NT2/D1 (cell line): ENCODE data around the gene TUBGCP2.

ENCODE experiments used
- DNase-seq: peaks from one replicate; pipeline ENCODE4 v3.0.0-alpha.2; 2011; ENCODE audit warnings: low read depth, low spot score
- H3K27me3 ChIP-seq: 2 replicates; pipeline ENCODE4 v1.6.0; 2011; ENCODE audit warnings: mild to moderate bottlenecking; ENCODE audit not compliant: insufficient read length, insufficient read depth
- H3K36me3 ChIP-seq: 2 replicates; pipeline ENCODE4 v1.6.1; 2011; ENCODE audit warnings: mild to moderate bottlenecking, low read length, mixed read lengths; ENCODE audit not compliant: insufficient read depth, insufficient read length
- H3K4me1 ChIP-seq: 2 replicates; pipeline ENCODE4 v1.5.1; 2011; ENCODE audit not compliant: insufficient read depth, insufficient read length
- H3K4me3 ChIP-seq: 2 replicates; pipeline ENCODE4 v1.5.1; 2011; ENCODE audit warnings: low read depth; ENCODE audit not compliant: insufficient read length
- H3K9ac ChIP-seq: 2 replicates; pipeline ENCODE4 v1.6.0; 2011; ENCODE audit warnings: low read depth; ENCODE audit not compliant: insufficient read length
- H3K9me3 ChIP-seq: 2 replicates; pipeline ENCODE4 v1.5.1; 2011; ENCODE audit warnings: mild to moderate bottlenecking, low read length; ENCODE audit not compliant: insufficient read depth
- SUZ12 ChIP-seq: IDR thresholded peaks from 2 replicates; pipeline ENCODE4 v1.6.1; 2011; ENCODE audit not compliant: insufficient read length, insufficient read depth; ENCODE audit errors: extremely low read depth
- YY1 ChIP-seq: IDR thresholded peaks from 2 replicates; pipeline ENCODE4 v1.6.1; 2011; ENCODE audit not compliant: insufficient read length, insufficient read depth
- ZNF274 ChIP-seq: IDR thresholded peaks from 2 replicates; pipeline ENCODE4 v1.6.1; 2011; ENCODE audit warnings: mild to moderate bottlenecking, low read depth, low read length

TUBGCP2 gene

DNA sequence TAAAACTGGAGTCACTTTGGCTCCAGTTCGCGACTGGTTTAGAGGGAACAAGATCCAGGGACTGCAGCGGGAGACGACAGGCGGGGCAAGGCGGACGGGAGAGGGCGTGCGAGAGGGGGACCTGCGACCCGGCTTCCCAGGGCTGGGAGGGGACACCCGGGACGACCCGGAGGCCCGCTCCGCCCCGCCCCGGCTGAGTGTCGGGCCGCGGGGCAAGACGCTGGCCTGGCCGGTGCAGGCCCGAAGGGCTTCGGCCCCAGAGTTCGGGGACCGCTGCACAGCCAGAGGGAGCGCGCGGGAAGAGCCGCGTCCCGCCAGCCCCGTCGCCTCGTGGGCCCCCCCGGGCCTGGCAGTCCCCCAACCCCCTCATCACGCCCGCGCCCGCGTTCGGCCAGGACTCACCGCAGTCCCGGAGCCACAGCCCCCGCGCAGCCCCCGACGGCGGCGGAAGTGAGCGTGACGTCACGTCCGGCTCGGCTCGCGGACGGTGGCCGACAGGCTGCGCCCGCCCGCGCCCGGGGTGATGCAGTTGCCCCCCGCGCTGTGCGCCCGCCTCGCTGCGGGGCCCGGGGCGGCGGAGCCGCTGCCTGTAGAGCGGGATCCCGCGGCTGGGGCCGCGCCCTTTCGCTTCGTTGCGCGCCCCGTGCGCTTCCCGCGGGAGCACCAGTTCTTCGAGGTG, at the start of gene TUBGCP2, which contains the start of gene ZNF511:
Gene TUBGCP2, minus strand, starts transcription at position 452 of the 679 bp plus-strand sequence. CDS start 5,931 bp downstream, outside the sequence.
Gene ZNF511, plus strand, starts transcription at position 494 of the 679 bp plus-strand sequence. Its CDS starts 30 bp downstream, at position 524.
- peak within 1 kb of the TSS; percentile 93 for H3K9ac ChIP-seq
- peak within 1 kb of the TSS; percentile 79 for H3K4me3 ChIP-seq
- peak; percentile 46 for DNase-seq
- no peaks in the 10 kb centered on the region for H3K9me3 ChIP-seq
- H3K27me3 ChIP-seq = no peaks in the 10 kb centered on the region
- no peak for TF ChIP-seq SUZ12
- TF ChIP-seq ZNF274 = no peak
- TF ChIP-seq YY1 = no peak
- peaks cover 50% of the 10 kb centered on the region for H3K36me3 ChIP-seq
- H3K4me1 ChIP-seq = peaks cover 10% of the 10 kb centered on the region

DNA sequence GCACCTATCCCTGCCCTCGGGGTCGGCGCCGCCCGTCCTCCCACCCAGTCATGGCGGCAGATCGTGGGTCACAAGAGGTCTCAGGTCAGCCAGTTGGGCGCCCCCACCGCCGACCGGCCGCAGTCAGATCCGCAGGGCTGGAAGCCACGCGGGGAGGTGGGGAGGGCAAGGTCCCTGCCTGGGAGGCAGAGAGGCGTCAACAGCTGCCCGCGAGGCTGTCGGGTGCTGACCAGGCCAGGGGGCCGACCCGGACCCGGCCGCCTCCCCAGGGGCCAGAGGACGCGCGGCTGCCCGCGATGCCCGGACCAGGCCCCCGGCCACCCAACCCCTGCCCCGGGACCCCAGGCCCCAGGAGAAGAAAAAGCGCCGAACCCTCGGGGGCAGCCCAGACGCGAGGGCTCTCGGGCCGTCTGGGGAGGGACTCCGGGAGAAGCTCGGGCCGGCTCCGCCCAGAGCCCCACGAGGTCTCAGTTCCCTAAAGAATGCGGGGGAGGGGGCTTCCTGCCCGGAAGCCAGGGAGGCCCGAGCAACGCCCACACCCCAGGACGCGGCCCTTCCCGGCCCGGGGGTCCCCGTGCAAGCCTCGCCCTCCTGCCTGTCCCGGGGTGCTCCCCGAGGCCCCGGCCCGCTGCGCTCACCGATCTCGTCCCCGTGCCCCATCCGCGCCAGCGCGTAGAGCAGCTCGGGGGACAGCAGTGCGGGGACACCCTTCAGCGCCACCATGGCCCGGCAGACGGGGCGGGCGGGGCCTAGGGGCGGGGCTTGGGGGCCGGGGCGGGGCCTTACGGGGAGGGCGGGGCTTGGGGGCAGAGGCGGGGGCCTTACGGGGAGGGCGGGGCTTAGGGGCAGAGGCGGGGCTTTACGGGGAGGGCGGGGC, 48.9 kb upstream of the TUBGCP2 start, which contains the start of gene FUOM:
Gene FUOM, minus strand, starts transcription at position 735 of the 877 bp plus-strand sequence. Its CDS starts 12 bp downstream, at position 723.
- H3K36me3 ChIP-seq = peaks cover 44% of the 10 kb centered on the region
- peak within 1 kb of the TSS; percentile 88 for H3K9ac ChIP-seq
- TF ChIP-seq SUZ12 (no peak), YY1 (no peak), ZNF274 (no peak)
- H3K27me3 ChIP-seq = no peaks in the 10 kb centered on the region
- no peaks in the 10 kb centered on the region for H3K9me3 ChIP-seq
- DNase-seq = peak; percentile 67
- H3K4me1 ChIP-seq = peaks cover 4% of the 10 kb centered on the region
- H3K4me3 ChIP-seq = peak within 1 kb of the TSS; percentile 74

DNA sequence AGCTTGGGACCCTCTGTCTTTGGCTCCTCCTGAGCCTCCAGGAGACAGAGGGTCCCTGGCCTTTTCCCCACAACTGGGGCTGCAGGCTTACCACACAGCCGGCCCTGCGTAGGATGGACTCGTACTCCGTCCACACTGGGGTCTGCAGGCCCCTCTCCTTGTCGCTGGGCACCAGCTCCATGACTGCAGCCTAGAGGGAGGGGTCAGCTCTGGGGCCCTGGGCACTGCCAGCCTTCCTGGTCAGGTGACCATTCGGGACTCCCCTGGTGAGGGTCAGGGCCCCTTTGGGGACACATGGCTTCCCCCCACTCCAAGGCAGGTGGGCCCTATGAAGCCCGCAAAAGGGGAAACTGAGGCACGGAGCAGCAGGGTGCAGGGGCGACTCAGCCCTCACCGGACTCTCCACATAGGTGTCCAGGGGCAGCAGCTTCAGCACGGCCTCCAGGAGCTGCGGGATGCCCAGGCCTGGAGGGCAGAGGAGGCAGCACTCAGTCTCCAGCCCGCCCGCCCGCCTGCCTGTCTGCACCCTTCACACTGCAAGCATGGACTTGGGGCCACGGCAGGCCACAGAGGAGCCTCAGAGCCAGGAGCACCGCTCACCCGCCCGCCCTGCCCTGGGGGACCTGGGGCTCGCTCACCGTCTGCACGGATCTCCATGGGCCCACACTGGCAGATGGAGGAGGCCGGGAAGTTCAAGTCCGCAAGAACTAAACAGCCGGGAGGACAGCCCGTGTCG, 48.0 kb upstream of the TUBGCP2 start:
- Histone ChIP-seq H3K4me3 (peak overlapping the region; percentile 74), H3K9ac (peak overlapping the region; percentile 88), H3K9me3 (no peaks in the 10 kb centered on the region), H3K27me3 (no peaks in the 10 kb centered on the region), H3K36me3 (peaks cover 36% of the 10 kb centered on the region), H3K4me1 (peaks cover 4% of the 10 kb centered on the region)
- no peak for TF ChIP-seq SUZ12
- no peak for TF ChIP-seq ZNF274
- no peak for DNase-seq

- H3K9me3 ChIP-seq = no peaks in the 10 kb centered on the region
- H3K4me3 ChIP-seq = no peak overlapping the region
- DNase-seq = no peak
- TF ChIP-seq ZNF274 = no peak
- peaks cover 32% of the 10 kb centered on the region for H3K36me3 ChIP-seq
- H3K27me3 ChIP-seq = no peaks in the 10 kb centered on the region
- peaks cover 4% of the 10 kb centered on the region for H3K4me1 ChIP-seq
- H3K9ac ChIP-seq = peak overlapping the region; percentile 88
Measured at GRCh38 chr10:133355991-133356390, 47.3 kb upstream of the TUBGCP2 start.

DNA sequence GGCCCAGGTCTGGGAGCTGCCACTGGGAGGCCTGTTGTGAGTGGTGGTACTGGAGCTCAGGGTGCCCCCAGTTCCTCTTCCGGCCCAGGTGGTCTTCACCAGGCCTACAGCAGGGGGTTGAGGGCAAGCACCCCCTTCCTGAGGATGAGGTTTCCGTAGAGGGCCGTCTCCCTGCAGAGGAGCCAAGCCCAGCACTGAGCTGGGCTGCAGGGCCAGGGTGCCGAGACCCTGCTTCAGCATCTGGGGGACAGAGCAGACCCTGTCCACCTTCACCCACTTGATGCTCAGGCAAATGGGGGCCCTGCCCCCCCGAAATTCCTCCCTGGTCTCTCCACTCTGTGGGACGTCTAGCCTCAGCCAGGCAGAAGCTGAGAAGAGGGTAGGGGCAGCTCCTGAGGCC, 46.6 kb upstream of the TUBGCP2 start:
- H3K9me3 ChIP-seq = no peaks in the 10 kb centered on the region
- H3K36me3 ChIP-seq = peaks cover 32% of the 10 kb centered on the region
- H3K27me3 ChIP-seq = no peaks in the 10 kb centered on the region
- H3K4me3 ChIP-seq = no peak overlapping the region
- TF ChIP-seq ZNF274 = no peak
- peaks cover 4% of the 10 kb centered on the region for H3K4me1 ChIP-seq
- DNase-seq = no peak
- no peak overlapping the region for H3K9ac ChIP-seq

DNA sequence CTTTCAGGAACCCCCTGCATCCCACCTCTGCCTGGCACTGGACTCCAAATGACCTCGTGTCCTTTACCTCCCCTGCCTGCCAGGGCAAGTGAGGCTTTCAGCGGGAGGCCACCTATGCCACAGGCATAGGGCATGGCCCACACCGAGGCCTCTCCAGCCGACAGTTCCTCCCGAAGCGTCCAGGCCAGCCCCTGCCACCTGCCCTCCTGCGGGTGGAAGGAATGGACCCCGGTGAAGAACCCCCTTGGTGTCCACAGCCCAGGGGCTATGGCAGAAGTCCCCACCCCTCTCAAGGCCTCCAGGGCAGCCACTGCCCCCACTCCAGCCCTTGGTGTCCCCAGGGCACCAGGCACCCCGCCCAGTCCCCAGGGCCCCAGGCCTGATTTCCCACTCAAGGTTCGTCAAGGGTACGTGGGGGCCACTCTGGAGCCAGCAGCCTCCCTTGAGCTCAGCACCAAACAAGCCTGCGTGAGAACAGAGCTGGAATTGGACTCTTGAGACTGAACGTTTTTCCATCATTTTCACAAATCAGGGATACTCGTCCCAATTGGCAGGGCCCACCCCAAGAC, 46.1 kb upstream of the TUBGCP2 start:
- no peak for TF ChIP-seq YY1
- no peak for TF ChIP-seq SUZ12
- TF ChIP-seq ZNF274 = no peak
- no peak for DNase-seq

More for the DNA sequence above, 46.1 kb upstream of the TUBGCP2 start:
- Histone ChIP-seq H3K27me3 (no peaks in the 10 kb centered on the region), H3K36me3 (peaks cover 32% of the 10 kb centered on the region), H3K4me3 (no peak overlapping the region), H3K9me3 (no peaks in the 10 kb centered on the region), H3K9ac (no peak overlapping the region), H3K4me1 (peaks cover 4% of the 10 kb centered on the region)
